Heart right ventricle (tissue), 16 donors: ENCODE results near the gene SELENOW. TPM values are rescaled to one million over a fixed set of nuclear protein-coding genes. Genes with fewer than 3 reads are reported as not detected.

Experiments used
- ATAC-seq, 8 donors: fragments of 200-7000 bp; cut with Tn5 transposase; one replicate each; pipeline ENCODE4 v1.9.1; 2020; ENCODE audit warnings: mild to moderate bottlenecking in 8 of 8, moderate library complexity in 8 of 8, moderate number of reproducible peaks in 1 of 8
- DNase-seq, 2 donors: peaks; one replicate each; pipeline ENCODE4 v3.0.0-alpha.2; 2020
- H3K27ac ChIP-seq, 10 donors: fragments of 200-600 bp; sonication (generic) in 2 of 10; one replicate each; pipeline versions ENCODE4 v1.5.0 to v1.8.0; 2020 to 2022; ENCODE audit warnings: mild to moderate bottlenecking in 3 of 10
- H3K27me3 ChIP-seq, 7 donors: fragments of 200-600 bp; one replicate each; pipeline ENCODE4 v1.8.0; 2021 to 2022; ENCODE audit warnings: mild to moderate bottlenecking in 2 of 7
- H3K36me3 ChIP-seq, 9 donors: fragments of 200-600 bp; sonication (generic) in 1 of 9; one replicate each; pipeline versions ENCODE4 v1.5.0 to v1.8.0; 2020 to 2022; ENCODE audit warnings: mild to moderate bottlenecking in 2 of 9
- H3K4me1 ChIP-seq, 9 donors: fragments of 200-600 bp; sonication (generic) in 1 of 9; one replicate each; pipeline versions ENCODE4 v1.5.0 to v1.8.0; 2020 to 2022; ENCODE audit warnings: mild to moderate bottlenecking in 4 of 9
- H3K4me3 ChIP-seq, 10 donors: fragments of 200-600 bp; sonication (generic) in 2 of 10; one replicate each; pipeline versions ENCODE4 v1.5.0 to v1.8.0; 2020 to 2022; ENCODE audit warnings: mild to moderate bottlenecking in 7 of 10, moderate library complexity in 2 of 10
- H3K9me3 ChIP-seq, 11 donors: fragments of 200-600 bp in 10 of 11; sonication (generic) in 2 of 11; one replicate each; pipeline versions ENCODE4 v1.5.0 to v1.8.0; 2013 to 2022; ENCODE audit warnings: mild to moderate bottlenecking in 2 of 11, control low read depth in 1 of 11, moderate library complexity in 1 of 11
- CTCF ChIP-seq, 9 donors: fragments of 200-600 bp; sonication (generic) in 2 of 9; IDR thresholded peaks; one replicate each; pipeline versions ENCODE4 v1.5.0 to v1.8.0; 2021 to 2022; ENCODE audit warnings: antibody characterized with exemption in 9 of 9, mild to moderate bottlenecking in 5 of 9, moderate library complexity in 1 of 9
- WGBS, 2 donors: extraction: QIAGEN DNeasy Blood & Tissue Kit; methylation state at CpG; one replicate each; pipeline ENCODE4 v1.1.7; 2013; ENCODE audit warnings: inconsistent platforms in 1 of 2; 5-methylcytosine and 5-hydroxymethylcytosine counted together
- intact Hi-C, 10 donors: fragments of 100-400 bp; cut with DNase I; formaldehyde crosslinking; loops; one replicate each; pipeline versions ENCODE4 v1.11.1 to v1.14.2; 2022
- polyA plus RNA-seq, 2 donors: library from polyadenylated mRNA; stranded (reverse); fragments of 200-250 nt; gene quantifications; one replicate each; pipeline ENCODE4 v1.2.3, GENCODE V29; 2013
- total RNA-seq, 10 donors: library from RNA; stranded (reverse); fragmentation: NEBNext Ultra II Directional in 3 of 10; extraction: Animal tissue kit (Norgen Biotek cat#: 25700) in 3 of 10; gene quantifications; one replicate each; pipeline versions ENCODE4 v1.2.1 to v1.2.4, GENCODE V29; 2021 to 2023
- donor health status: Arrhythmogenic right ventricular cardiomyopathy.
- donor health status: ischemic (EF 13 %, LVEDD 7.1; RV severe dilation, severe dysfunction).
- donor health status: healthy with polysubstance abuse.
- donor health status: DM: no; HTN: yes; CAD: no.
- donor health status: DM: no; HTN: no; CAD: no.
- donor health status: ischemic (EF 25% LVEDD 6.9; RV normal size, moderate dysfunction).
- donor health status: ischemic (EF 25% LVEDD 5.7; RV mildly dilated, moderate dysfunction).
- donor health status: healthy.
- donor health status: DM: yes; HTN: yes; CAD: no.
- donor health status: Ischemic cardiomyopathy.
- donor health status: ischemic (EF 35%, LVEDD 5.7; RV mildly dilated, moderate dysfunction).
- donor health status: nonischemic (EF 11% LVEDD 7.7; RV severe dilation, severe dysfunction).
- donor health status: DM: yes; HTN: yes; CAD: no.
- donor health status: PGD.
- donor health status: ischemic (EF 29% LVEDD 5.4; RV normal size, mild dysfunction).
- donor health status: nonischemic (EF 23%, LVEDD 6.1; RV moderate dilation, normal function).

The SELENOW gene
- total and polyA plus RNA-seq, 12 donors = 711 to 1,774 (median 1,009) TPM

- ATAC-seq = no peak
- 91 to 93% methylated on average over 33 to 36 of the region's 36 CpGs for WGBS, 2 donors
- intact Hi-C loops = no loop called here
- TF ChIP-seq CTCF (IDR thresholded peaks at IDR 0.05) = no peak
- no peak for DNase-seq
- Histone ChIP-seq H3K36me3 (peaks cover 12 to 100% (median 84%) of the 10 kb centered on the region in 9 donors), H3K4me1 (no peaks in the 10 kb centered on the region), H3K27me3 (no peaks in the 10 kb centered on the region), H3K27ac (no peak overlapping the region), H3K9me3 (peaks cover 0 to 7% (median 0%) of the 10 kb centered on the region in 11 donors), H3K4me3 (no peak overlapping the region)
These were observed 23.3 kb upstream of the SELENOW start for GRCh38 chr19:47755065-47755761.

DNA sequence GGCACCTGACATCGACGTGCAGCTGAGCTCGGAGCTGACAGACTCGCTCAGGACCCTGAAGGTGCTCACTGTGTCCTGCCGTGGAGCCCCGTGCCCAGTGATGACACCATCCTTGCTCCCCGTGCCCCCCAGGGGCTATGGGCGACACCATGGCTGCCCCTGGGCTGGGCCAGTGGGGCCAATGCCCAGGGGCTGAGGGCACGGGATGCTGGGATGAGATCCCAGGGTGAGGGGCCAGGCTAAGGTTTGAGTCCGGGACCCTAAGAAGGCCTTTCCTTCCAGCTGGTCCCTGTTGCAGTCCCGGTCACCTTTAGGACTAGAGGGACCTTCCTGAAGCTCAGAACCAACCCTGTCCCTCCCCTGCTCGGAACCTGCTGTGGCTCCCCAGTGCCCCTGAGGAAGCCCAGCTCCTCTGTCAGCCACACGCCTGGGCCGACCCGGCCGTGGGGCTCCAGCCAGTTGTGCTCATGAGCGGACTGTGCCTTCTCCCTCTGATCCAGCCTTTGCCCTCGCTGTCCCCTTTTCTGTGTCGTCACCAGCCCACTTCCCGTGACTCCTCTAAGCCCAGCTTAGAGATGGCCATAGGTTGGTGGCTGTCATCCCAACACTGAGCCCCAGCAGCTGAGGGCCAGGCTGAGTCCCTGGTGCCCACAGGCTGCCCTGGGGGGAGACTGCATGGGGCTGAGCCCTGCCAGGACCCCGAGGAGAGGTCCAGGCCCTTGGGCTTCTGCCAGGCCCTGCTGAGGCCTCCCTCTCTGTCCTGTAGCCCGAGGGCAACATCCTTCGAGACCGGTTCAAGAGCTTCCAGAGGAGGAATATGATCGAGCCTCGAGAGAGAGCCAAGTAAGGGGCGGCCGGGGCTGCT lies 22.5 kb upstream of the SELENOW start:
- no peak for TF ChIP-seq CTCF (IDR thresholded peaks at IDR 0.05)
- Histone ChIP-seq H3K36me3 (peaks cover 12 to 97% (median 76%) of the 10 kb centered on the region in 9 donors), H3K4me3 (no peak overlapping the region), H3K27me3 (no peaks in the 10 kb centered on the region), H3K9me3 (peaks cover 0 to 7% (median 0%) of the 10 kb centered on the region in 11 donors), H3K4me1 (no peaks in the 10 kb centered on the region), H3K27ac (no peak overlapping the region)
- DNase-seq (no peak), ATAC-seq (peak in 2 of 8 donors; percentile 10 to 29)
- intact Hi-C loops = no loop called here
- WGBS, 2 donors = 91 to 94% methylated on average over 28 of the region's 28 CpGs

- 94% methylated on average over 12 of the region's 12 CpGs for WGBS, 2 donors
- peak in 4 of 8 donors; percentile 9 to 23 (median 14) for ATAC-seq
- no peaks in the 10 kb centered on the region for H3K27me3 ChIP-seq
- no peaks in the 10 kb centered on the region for H3K4me1 ChIP-seq
- peaks cover 12 to 91% (median 70%) of the 10 kb centered on the region in 9 donors for H3K36me3 ChIP-seq
- intact Hi-C loops = no loop called here
- H3K27ac ChIP-seq = no peak overlapping the region
- no peak for TF ChIP-seq CTCF (IDR thresholded peaks at IDR 0.05)
- H3K9me3 ChIP-seq = peaks cover 0 to 7% (median 0%) of the 10 kb centered on the region in 11 donors
- no peak for DNase-seq
- H3K4me3 ChIP-seq = no peak overlapping the region
These were observed 21.9 kb upstream of the SELENOW start for GRCh38 chr19:47756627-47756929.

DNA sequence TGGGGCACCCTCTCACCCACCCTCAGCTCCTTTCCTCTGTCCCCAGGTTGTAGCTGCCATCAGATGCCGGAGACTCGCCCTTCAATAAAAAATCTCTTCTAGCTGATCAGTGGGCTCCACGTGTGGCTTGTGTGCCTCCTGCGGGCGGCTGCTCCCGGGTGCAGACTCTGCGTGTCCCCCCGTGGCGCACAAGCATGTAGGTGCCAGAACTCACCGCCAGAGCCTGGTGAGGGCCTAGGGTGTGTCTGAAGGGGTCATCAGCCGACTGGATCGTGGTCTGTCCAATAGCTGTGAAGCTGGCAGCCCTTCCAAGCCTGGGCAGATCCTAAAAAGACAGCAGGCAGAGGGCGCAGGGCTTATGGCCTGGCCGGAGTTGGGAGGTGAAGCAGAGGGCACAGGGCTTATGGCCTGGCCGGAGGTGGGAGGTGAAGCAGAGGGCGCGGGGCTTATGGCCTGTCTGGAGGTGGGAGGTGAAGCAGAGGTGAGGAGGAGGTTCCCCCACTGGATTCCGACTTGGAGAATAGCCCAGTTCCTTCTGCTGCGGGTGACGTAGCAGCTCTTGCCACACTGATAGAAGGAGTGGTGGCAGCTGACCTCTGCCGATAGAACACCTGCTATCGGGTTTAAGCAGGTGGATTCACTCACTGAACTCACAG lies 21.4 kb upstream of the SELENOW start:
- no peak for DNase-seq
- Histone ChIP-seq H3K27ac (no peak overlapping the region), H3K4me1 (no peaks in the 10 kb centered on the region), H3K9me3 (peaks cover 0 to 7% (median 0%) of the 10 kb centered on the region in 11 donors), H3K36me3 (peaks cover 12 to 86% (median 67%) of the 10 kb centered on the region in 9 donors), H3K27me3 (no peaks in the 10 kb centered on the region), H3K4me3 (no peak overlapping the region)
- TF ChIP-seq CTCF (IDR thresholded peaks at IDR 0.05) = no peak
- ATAC-seq = peak; percentile 13 to 59 (median 28)
- 77 to 85% methylated on average over 21 to 22 of the region's 22 CpGs for WGBS, 2 donors
- intact Hi-C loops = no loop called here
